RWPE2 (cell line): ENCODE results near the gene HIGD2A.
A peak's percentile ranks its signal among the peaks of the same experiment; 100 is the strongest.

Experiments used
- ATAC-seq: fragments of 200-7000 bp; cut with Tn5 transposase; 3 replicates; pipeline ENCODE4 v1.9.1; 2021; ENCODE audit warnings: low read depth
- DNase-seq: peaks from one replicate; pipeline ENCODE4 v3.0.0-alpha.2; 2020; ENCODE audit warnings: low spot score
- H3K27ac ChIP-seq: fragments of 450-650 bp; 2 replicates; pipeline ENCODE4 v1.5.1; 2017; ENCODE audit warnings: mild to moderate bottlenecking; ENCODE audit not compliant: poor library complexity, severe bottlenecking
- H3K27me3 ChIP-seq: fragments of 250-450 bp; sonication (Bioruptor Pico); 2 replicates; pipeline ENCODE4 v1.5.1; 2021; ENCODE audit warnings: mild to moderate bottlenecking, moderate library complexity; ENCODE audit not compliant: insufficient read depth, poor library complexity, severe bottlenecking
- H3K36me3 ChIP-seq: fragments of 250-450 bp; sonication (Bioruptor Pico); 2 replicates; pipeline ENCODE4 v1.5.1; 2020; ENCODE audit warnings: low read depth, mild to moderate bottlenecking, moderate library complexity
- H3K4me1 ChIP-seq: fragments of 250-450 bp; sonication (Bioruptor Pico); 2 replicates; pipeline ENCODE4 v1.5.1; 2021; ENCODE audit warnings: mild to moderate bottlenecking, moderate library complexity; ENCODE audit not compliant: insufficient read depth, poor library complexity, severe bottlenecking
- H3K4me3 ChIP-seq: fragments of 250-450 bp; sonication (Bioruptor Pico); 2 replicates; pipeline ENCODE4 v1.5.1; 2021; ENCODE audit warnings: mild to moderate bottlenecking, moderate library complexity; ENCODE audit not compliant: severe bottlenecking
- H3K9me3 ChIP-seq: fragments of 250-450 bp; sonication (Bioruptor Pico); 2 replicates; pipeline ENCODE4 v1.5.1; 2021; ENCODE audit warnings: mild to moderate bottlenecking, moderate library complexity; ENCODE audit not compliant: severe bottlenecking
- TF ChIP-seq, protein P1 (sequence below): fragments of 450-650 bp; IDR thresholded peaks from one replicate; pipeline ENCODE4 v1.5.1; 2017; ENCODE audit warnings: mild to moderate bottlenecking, moderate library complexity; ENCODE audit not compliant: poor library complexity, severe bottlenecking

The HIGD2A gene

DNA sequence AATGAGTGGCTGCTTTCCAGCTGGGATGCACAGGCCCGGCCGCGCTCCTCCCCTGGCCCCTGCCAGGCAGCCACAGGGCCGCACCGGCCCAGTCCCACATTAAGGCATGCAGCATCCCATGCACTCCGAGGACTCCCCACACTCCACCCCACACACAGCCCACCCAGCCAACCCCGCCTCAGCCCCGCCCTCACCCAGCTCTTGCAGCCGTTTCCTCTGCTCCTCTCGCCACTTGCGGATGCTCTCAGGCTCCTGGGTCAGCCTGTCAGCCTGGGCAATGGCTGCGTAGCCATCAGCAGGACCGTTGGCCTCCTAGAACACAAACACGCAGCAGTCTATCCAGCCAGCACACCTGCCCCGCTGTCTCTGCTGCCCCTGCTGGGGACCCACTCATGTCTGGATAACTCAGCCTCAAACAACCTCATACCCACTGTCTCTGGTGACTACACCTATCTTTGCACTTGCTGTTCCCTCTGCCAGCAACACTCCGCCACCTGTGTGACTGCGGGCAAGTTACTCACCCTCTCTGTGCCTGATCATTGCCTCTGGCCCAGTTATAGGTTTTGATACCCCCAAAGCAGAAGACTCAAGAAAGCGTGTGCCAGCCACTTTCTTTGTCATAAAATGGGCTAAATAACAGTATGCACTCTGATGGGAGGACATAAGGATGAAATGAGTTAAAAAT lies 9.3 kb downstream of the HIGD2A start:
- DNase-seq = no peak
- TF ChIP-seq, protein P1, sequence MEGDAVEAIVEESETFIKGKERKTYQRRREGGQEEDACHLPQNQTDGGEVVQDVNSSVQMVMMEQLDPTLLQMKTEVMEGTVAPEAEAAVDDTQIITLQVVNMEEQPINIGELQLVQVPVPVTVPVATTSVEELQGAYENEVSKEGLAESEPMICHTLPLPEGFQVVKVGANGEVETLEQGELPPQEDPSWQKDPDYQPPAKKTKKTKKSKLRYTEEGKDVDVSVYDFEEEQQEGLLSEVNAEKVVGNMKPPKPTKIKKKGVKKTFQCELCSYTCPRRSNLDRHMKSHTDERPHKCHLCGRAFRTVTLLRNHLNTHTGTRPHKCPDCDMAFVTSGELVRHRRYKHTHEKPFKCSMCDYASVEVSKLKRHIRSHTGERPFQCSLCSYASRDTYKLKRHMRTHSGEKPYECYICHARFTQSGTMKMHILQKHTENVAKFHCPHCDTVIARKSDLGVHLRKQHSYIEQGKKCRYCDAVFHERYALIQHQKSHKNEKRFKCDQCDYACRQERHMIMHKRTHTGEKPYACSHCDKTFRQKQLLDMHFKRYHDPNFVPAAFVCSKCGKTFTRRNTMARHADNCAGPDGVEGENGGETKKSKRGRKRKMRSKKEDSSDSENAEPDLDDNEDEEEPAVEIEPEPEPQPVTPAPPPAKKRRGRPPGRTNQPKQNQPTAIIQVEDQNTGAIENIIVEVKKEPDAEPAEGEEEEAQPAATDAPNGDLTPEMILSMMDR = no peak
- no peaks in the 10 kb centered on the region for H3K9me3 ChIP-seq

DNA sequence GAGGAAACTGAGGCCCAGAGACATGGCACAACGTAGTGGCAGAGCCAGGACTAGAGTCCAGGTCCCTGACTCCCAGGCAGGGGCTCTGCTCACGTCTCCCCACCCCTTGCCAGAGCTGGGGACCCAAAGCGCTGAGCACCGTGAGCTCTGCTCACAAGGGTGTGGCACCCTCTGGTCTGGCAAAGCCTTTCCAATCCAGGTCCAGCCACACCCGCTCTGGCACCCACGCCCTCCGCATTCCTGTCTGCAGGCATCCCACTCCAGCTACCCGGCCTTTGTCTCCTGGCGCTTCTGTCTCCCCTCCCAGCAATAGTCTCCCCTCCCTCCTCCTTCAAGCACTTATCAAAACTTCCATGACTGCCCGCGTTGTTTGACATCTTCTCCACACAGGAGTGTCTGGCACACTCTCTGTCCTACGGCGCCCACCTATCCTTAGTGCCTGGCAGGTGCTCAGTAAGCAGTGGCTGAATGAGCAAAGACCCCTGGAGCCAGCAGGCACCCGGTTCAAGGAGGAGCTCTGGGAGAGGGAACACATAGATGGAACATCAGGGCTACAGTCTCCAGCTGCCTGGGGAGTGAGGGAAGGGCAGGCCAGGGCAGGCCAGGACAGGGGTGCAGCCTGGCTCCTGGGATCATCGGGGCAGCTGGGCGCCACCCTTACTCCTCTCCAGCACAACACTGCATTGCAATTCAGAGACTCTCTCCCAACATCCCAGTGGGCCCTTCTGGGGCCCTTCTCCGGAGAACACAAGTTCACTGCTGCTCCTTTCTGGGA lies 12.0 kb downstream of the HIGD2A start:
- Histone ChIP-seq H3K36me3 (peaks cover 64% of the 10 kb centered on the region), H3K27ac (peak overlapping the region; percentile 75), H3K4me1 (peaks cover 29% of the 10 kb centered on the region), H3K27me3 (no peaks in the 10 kb centered on the region), H3K9me3 (no peaks in the 10 kb centered on the region), H3K4me3 (no peak overlapping the region)
- DNase-seq (peak; percentile 61), ATAC-seq (peak; percentile 84)
- TF ChIP-seq, protein P1 = no peak

More for the DNA sequence above, 9.3 kb downstream of the HIGD2A start:
- no peaks in the 10 kb centered on the region for H3K27me3 ChIP-seq
- H3K4me3 ChIP-seq = no peak overlapping the region
- peaks cover 23% of the 10 kb centered on the region for H3K4me1 ChIP-seq
- no peak for ATAC-seq
- H3K36me3 ChIP-seq = peaks cover 62% of the 10 kb centered on the region
- no peak overlapping the region for H3K27ac ChIP-seq

DNA sequence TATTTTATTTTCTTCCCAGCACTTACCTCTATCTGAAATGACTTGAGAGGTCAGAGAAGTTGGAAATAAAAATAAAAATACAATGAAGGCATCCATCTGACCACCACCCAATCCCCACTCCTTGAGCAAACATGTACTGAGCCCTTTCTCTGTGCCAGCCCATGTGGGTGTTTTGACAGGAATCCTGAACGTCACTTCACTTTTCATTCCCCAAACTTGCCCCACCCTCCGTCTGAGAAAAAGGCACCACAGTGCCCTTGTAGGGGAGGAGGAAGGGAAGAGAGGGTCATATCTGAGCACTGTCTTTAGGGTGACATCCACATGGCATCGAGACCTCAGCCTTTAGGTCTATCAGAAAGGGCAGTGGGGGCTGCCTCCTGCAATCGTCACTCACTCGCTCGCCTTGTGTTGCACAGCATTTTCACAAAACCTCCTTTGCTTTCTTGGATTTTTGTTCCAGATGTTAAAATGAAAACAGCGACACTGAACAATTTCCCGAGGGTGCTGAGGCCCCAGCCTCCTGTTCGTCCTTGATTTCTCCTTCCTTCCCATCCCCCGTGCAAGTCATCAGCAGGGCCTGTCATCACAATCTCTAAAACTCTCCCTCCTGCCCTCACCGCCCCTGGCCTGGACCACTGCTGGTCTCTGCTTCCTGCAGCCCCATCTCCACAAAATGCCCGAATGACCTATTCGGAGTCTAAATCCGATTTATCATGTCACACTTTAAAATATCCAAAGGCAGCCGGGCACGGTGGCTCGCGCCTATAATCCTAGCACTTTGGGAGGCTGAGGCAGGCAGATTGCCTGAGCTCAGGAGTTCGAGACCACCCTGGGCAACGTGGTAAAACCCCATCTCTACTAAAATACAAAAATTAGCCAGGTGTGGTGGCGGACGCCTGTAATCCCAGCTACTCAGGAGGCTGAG lies 13.0 kb downstream of the HIGD2A start:
- Histone ChIP-seq H3K9me3 (no peaks in the 10 kb centered on the region), H3K27me3 (no peaks in the 10 kb centered on the region), H3K4me1 (peaks cover 29% of the 10 kb centered on the region), H3K27ac (peak overlapping the region; percentile 75), H3K4me3 (no peak overlapping the region), H3K36me3 (peaks cover 64% of the 10 kb centered on the region)
- TF ChIP-seq, protein P1 = no peak
- ATAC-seq (peak; percentile 9; the same call in 2 of the 3 replicates), DNase-seq (no peak)

DNA sequence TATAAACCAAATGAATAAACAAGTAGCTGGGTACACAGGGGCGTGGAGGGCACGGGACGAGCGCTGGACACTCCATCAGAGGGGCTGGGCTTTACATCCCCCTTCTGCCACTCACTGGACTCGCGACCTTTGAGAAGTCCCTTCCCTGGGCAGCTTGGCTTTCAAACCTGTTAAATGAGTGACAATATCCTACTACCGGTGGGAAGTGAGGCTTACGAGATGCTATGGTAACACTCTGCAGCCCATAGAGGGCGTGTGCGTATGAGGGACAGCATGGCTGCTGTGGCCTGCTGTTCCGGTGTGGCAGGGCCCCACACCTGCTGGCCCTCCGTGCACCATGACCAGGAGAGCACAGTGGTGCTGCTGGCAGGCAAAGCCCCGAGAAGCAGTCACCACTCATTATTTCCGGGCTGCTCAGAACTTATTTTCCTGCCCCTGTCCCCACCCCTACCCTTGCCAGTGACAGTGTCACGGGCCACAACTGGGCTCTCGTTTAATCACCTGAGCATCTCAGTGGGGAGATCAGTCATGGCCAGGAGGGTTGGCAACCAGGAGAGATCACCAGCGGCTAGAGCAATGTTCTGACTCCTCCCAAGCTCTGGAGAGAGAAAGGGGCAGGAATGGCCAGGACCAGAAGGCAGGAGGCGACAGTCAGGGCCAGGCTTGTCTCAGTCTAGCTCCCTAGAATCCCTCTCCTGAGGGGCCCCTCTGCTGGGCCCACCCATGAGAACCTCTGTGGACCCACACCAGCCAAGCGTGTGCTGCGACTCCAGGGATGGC lies 17.3 kb downstream of the HIGD2A start:
- Histone ChIP-seq H3K27me3 (no peaks in the 10 kb centered on the region), H3K9me3 (no peaks in the 10 kb centered on the region), H3K36me3 (peaks cover 74% of the 10 kb centered on the region), H3K4me1 (peaks cover 25% of the 10 kb centered on the region), H3K4me3 (no peak overlapping the region), H3K27ac (no peak overlapping the region)
- TF ChIP-seq, protein P1 = peak; percentile 20
- DNase-seq (no peak), ATAC-seq (no peak)
